BLaER1 treated with 17β-estradiol and CSF1 and Interleukin-3, amounts not matched to agents 10 nM and 100 nM (cell line): Measurements from ENCODE around the gene IL32.

Experiments
- H3K27ac ChIP-seq, 11 experiments: shearing (Covaris generic); formaldehyde crosslinking; 2 replicates each; pipeline ENCODE4 v1.8.1; 2022
- H3K27me3 ChIP-seq, 11 experiments: shearing (Covaris generic); formaldehyde crosslinking; 2 replicates each; pipeline ENCODE4 v1.8.1; 2022
- H3K36me3 ChIP-seq, 11 experiments: shearing (Covaris generic); formaldehyde crosslinking; 2 replicates each; pipeline ENCODE4 v1.8.1; 2022
- H3K4me1 ChIP-seq, 10 experiments: shearing (Covaris generic); formaldehyde crosslinking; 2 replicates each; pipeline ENCODE4 v1.8.1; 2022
- H3K4me2 ChIP-seq, 11 experiments: shearing (Covaris generic); formaldehyde crosslinking; 2 replicates each; pipeline ENCODE4 v1.8.1; 2022
- H3K4me3 ChIP-seq, 10 experiments: shearing (Covaris generic); formaldehyde crosslinking; 2 replicates each; pipeline ENCODE4 v1.8.1; 2022
- H3K9ac ChIP-seq, 11 experiments: shearing (Covaris generic); formaldehyde crosslinking; 2 replicates each; pipeline ENCODE4 v1.8.1; 2022
- H3K9me3 ChIP-seq, 11 experiments: shearing (Covaris generic); formaldehyde crosslinking; replicated peaks in 1 of 11; 2 replicates each; pipeline ENCODE4 v1.8.1; 2022
- H4K20me1 ChIP-seq, 11 experiments: shearing (Covaris generic); formaldehyde crosslinking; 2 replicates each; pipeline ENCODE4 v1.8.1; 2022
- Cebpa-rat ChIP-seq, 11 experiments: shearing (Covaris generic); IDR thresholded peaks; 2 replicates each; pipeline ENCODE4 v1.8.1; 2022

IL32 gene

DNA sequence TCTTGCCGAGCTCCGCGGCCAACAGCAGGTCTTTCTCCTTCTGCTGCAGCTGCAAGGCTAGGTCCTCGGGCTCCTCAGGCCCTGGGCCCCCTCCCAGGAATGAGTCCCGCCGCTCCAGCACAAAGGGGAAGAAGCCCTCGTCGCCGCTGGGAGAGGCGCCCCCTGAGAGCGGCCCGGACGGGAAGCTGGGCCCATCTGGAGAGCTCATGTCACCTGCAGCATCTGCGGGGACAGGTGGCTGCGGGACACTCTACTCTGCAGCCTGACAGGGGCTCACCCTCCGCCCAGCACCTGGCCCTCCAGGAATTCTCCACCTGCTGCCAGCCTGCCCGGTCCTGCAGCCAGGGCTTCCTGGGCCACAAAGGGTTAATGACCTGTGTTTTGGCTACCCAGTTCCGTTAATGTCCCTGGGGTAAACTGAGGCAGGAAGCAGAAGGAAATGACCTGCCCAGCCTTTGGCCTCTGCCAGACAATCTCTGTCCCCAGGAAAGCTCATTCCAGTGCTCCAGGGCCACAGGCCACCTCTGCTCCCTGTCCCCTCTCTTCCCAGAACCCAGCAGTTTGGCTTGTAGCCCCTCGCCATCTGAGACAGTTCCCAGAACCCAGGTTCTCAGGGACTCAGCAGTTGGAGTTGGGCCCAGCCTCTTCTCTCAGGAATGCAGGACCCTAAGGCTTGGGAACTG, 30.0 kb upstream of the IL32 start:
- Histone ChIP-seq H3K4me1 (peaks cover 10 to 21% (median 13%) of the 10 kb centered on the region in 10 experiments; a peak in 17 of 20 replicates), H3K4me2 (peak overlapping the region; percentile 7 to 87 (median 62); a peak in 9 of 22 replicates), H3K9me3 (no peaks in the 10 kb centered on the region), H3K36me3 (no peaks in the 10 kb centered on the region), H3K27ac (no peak overlapping the region), H4K20me1 (peaks cover 0 to 56% (median 18%) of the 10 kb centered on the region in 11 experiments; a peak in 16 of 22 replicates), H3K9ac (no peak overlapping the region), H3K27me3 (peaks cover 99 to 100% (median 100%) of the 10 kb centered on the region in 11 experiments), H3K4me3 (peak overlapping the region in 3 of 10 experiments; percentile 9 to 33 (median 13); a peak in 1 of 20 replicates)
- no peak for TF ChIP-seq Cebpa-rat (IDR thresholded peaks at IDR 0.05)

- Histone ChIP-seq H3K27ac (no peak overlapping the region), H3K27me3 (peaks cover 96 to 100% (median 100%) of the 10 kb centered on the region in 11 experiments), H3K4me2 (peak overlapping the region; percentile 46 to 87 (median 62); a peak in 20 of 22 replicates), H3K9ac (peak overlapping the region in 3 of 11 experiments; percentile 2 to 57 (median 41); a peak in 1 of 22 replicates), H3K9me3 (no peaks in the 10 kb centered on the region), H3K4me1 (peaks cover 10 to 21% (median 13%) of the 10 kb centered on the region in 10 experiments; a peak in 17 of 20 replicates), H3K4me3 (peak overlapping the region in 8 of 10 experiments; percentile 9 to 51 (median 36); a peak in 8 of 20 replicates), H4K20me1 (peaks cover 0 to 49% (median 11%) of the 10 kb centered on the region in 11 experiments; a peak in 14 of 22 replicates), H3K36me3 (no peaks in the 10 kb centered on the region)
- no peak for TF ChIP-seq Cebpa-rat (IDR thresholded peaks at IDR 0.05)
Measured at GRCh38 chr16:3035972-3036725, 29.3 kb upstream of the IL32 start.

DNA sequence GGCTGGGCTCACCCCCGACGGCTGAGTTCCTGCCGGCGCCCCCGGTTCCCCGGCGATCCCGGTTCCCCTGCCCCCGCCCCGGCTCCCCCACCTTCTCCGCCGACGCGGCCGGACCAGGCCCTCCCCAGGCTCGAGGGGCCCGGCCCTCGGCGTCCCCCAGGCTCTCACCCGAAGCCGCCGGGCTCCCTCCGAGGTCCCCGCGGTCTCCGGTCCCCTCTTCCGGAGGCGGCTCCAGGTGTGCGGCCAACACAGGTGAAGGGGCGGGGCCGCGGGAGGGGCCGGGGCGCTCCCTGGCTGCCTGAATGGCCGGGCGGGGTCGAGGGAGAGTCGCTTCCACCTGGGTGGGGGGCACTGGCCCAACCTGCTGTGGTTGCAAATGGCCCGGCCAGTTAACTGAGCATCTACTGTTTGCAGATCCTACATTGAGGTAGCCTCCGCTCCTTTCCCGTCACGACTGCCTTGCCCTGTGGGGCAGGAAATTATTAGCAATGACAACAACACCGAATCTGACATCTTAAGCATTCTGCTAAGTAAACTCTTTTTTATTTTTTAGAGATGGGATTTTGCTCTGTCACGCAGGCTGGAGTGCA, 28.6 kb upstream of the IL32 start, which contains the start of gene BICDL2:
Gene BICDL2 (minus strand): TSS at position 219 of the 590 bp plus-strand sequence. CDS start 1,448 bp downstream, outside the sequence.
- Histone ChIP-seq H3K36me3 (no peaks in the 10 kb centered on the region), H3K4me2 (peak within 1 kb of the TSS; percentile 46 to 87 (median 62); a peak in 20 of 22 replicates), H3K27me3 (peaks cover 94 to 100% (median 100%) of the 10 kb centered on the region in 11 experiments), H3K4me1 (peaks cover 10 to 21% (median 13%) of the 10 kb centered on the region in 10 experiments; a peak in 17 of 20 replicates), H3K9me3 (no peaks in the 10 kb centered on the region), H3K27ac (no peak within 1 kb of the TSS), H4K20me1 (peaks cover 0 to 44% (median 7%) of the 10 kb centered on the region in 11 experiments; a peak in 11 of 22 replicates), H3K4me3 (peak within 1 kb of the TSS in 8 of 10 experiments; percentile 9 to 51 (median 36); a peak in 8 of 20 replicates), H3K9ac (peak within 1 kb of the TSS in 3 of 11 experiments; percentile 2 to 57 (median 41); a peak in 1 of 22 replicates)
- TF ChIP-seq Cebpa-rat (IDR thresholded peaks at IDR 0.05), result no peak

- peaks cover 0 to 39% (median 7%) of the 10 kb centered on the region in 11 experiments; a peak in 11 of 22 replicates for H4K20me1 ChIP-seq
- H3K27ac ChIP-seq, result no peak overlapping the region
- H3K27me3 ChIP-seq, result peaks cover 93 to 100% (median 100%) of the 10 kb centered on the region in 11 experiments
- no peak overlapping the region for H3K4me3 ChIP-seq
- H3K9me3 ChIP-seq, result no peaks in the 10 kb centered on the region
- peak in 3 of 11 experiments; percentile 31 to 46 (median 37); a peak in 3 of 22 replicates for TF ChIP-seq Cebpa-rat (IDR thresholded peaks at IDR 0.05)
- no peak overlapping the region for H3K4me2 ChIP-seq
- H3K4me1 ChIP-seq, result peaks cover 10 to 28% (median 13%) of the 10 kb centered on the region in 10 experiments; a peak in 18 of 20 replicates
- H3K36me3 ChIP-seq, result no peaks in the 10 kb centered on the region
- H3K9ac ChIP-seq, result no peak overlapping the region
Measured at GRCh38 chr16:3038256-3038655, 27.2 kb upstream of the IL32 start.

DNA sequence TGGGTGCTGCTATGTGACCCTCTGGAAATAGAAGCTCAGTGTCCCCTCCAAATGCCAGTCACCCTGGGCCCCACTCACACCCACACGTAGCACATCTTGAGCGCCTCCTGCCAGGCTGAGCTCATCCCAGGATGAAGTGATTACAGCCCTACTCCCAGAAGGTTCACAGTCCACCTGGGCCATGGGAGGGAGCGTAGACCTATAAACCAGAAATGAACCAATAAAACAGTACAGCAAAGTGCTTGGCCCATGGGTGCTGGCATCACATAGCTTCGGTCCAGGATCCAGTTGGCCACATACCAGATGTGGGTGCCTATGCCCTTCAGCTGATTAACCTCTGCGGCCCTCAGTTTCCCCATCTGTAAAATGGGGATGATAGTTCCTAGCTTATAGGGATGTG, 26.5 kb upstream of the IL32 start:
- Histone ChIP-seq H3K27me3 (peaks cover 93 to 100% (median 100%) of the 10 kb centered on the region in 11 experiments), H3K9ac (no peak overlapping the region), H3K4me3 (no peak overlapping the region)

GRCh38 chr16:3042376-3042775, 23.1 kb upstream of the IL32 start:
- H3K9ac ChIP-seq, result no peak overlapping the region
- H3K4me1 ChIP-seq, result peaks cover 13 to 36% (median 24%) of the 10 kb centered on the region in 10 experiments; a peak in 19 of 20 replicates
- no peak overlapping the region for H3K4me3 ChIP-seq
- no peak overlapping the region for H3K27ac ChIP-seq
- no peaks in the 10 kb centered on the region for H3K36me3 ChIP-seq
- peaks cover 0 to 26% (median 8%) of the 10 kb centered on the region in 11 experiments; a peak in 9 of 22 replicates for H4K20me1 ChIP-seq
- peaks cover 89 to 100% (median 100%) of the 10 kb centered on the region in 11 experiments for H3K27me3 ChIP-seq
- H3K4me2 ChIP-seq, result peak overlapping the region in 4 of 11 experiments; percentile 4 to 31 (median 14); a peak in 5 of 22 replicates
- H3K9me3 ChIP-seq, result no peaks in the 10 kb centered on the region
- peak in 1 of 11 experiments; percentile 37; a peak in 1 of 22 replicates for TF ChIP-seq Cebpa-rat (IDR thresholded peaks at IDR 0.05)

More for the DNA sequence above, 26.5 kb upstream of the IL32 start:
- no peaks in the 10 kb centered on the region for H3K36me3 ChIP-seq
- TF ChIP-seq Cebpa-rat (IDR thresholded peaks at IDR 0.05), result no peak
- H4K20me1 ChIP-seq, result peaks cover 0 to 32% (median 7%) of the 10 kb centered on the region in 11 experiments; a peak in 11 of 22 replicates
- H3K27ac ChIP-seq, result no peak overlapping the region
- no peaks in the 10 kb centered on the region for H3K9me3 ChIP-seq
- peaks cover 10 to 26% (median 13%) of the 10 kb centered on the region in 10 experiments; a peak in 18 of 20 replicates for H3K4me1 ChIP-seq
- no peak overlapping the region for H3K4me2 ChIP-seq

- peaks cover 89 to 100% (median 100%) of the 10 kb centered on the region in 11 experiments for H3K27me3 ChIP-seq
- peaks cover 0 to 29% (median 5%) of the 10 kb centered on the region in 11 experiments; a peak in 8 of 22 replicates for H4K20me1 ChIP-seq
- TF ChIP-seq Cebpa-rat (IDR thresholded peaks at IDR 0.05), result no peak
- H3K9me3 ChIP-seq, result no peaks in the 10 kb centered on the region
- no peak overlapping the region for H3K27ac ChIP-seq
- peak overlapping the region in 7 of 10 experiments; percentile 61 to 75 (median 63); a peak in 7 of 20 replicates for H3K4me3 ChIP-seq
- no peak overlapping the region for H3K9ac ChIP-seq
- no peaks in the 10 kb centered on the region for H3K36me3 ChIP-seq
- peak overlapping the region; percentile 97 to 100 (median 99); a peak in 20 of 22 replicates for H3K4me2 ChIP-seq
- H3K4me1 ChIP-seq, result peaks cover 22 to 56% (median 42%) of the 10 kb centered on the region in 10 experiments
Measured at GRCh38 chr16:3044708-3045107, 20.7 kb upstream of the IL32 start.
